VCaP (cell line): Measurements from ENCODE around the gene SNRNP27.

Source experiments
- H3K27ac ChIP-seq: fragments of 450-650 bp; 2 replicates; pipeline ENCODE4 v1.5.1; 2017
- TF ChIP-seq, protein P1 (sequence below): fragments of 450-650 bp; conservative IDR thresholded peaks from 2 replicates; pipeline ENCODE4 v1.5.1; 2017; ENCODE audit warnings: mild to moderate bottlenecking, moderate library complexity

The SNRNP27 gene

DNA sequence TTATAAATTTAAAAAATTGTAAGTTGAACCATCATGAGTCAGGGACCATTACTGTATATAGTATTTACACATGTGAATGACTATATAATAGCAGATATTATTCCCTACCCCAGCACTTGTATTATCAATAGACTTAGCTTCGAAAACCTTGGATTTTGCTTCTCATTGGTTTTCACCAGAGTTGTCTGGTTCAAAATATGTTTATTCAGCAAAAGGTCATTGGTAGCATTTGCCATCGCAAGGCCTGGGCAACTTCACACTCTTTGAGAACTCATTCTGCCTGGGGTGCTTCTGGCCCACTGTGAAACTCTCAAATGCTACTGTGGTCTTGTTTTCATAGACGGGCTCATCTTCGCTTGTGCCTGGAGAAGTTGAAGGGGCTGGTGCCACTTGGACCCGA is 41.3 kb downstream of the SNRNP27 start:
- H3K27ac ChIP-seq = no peak overlapping the region
- TF ChIP-seq, protein P1, sequence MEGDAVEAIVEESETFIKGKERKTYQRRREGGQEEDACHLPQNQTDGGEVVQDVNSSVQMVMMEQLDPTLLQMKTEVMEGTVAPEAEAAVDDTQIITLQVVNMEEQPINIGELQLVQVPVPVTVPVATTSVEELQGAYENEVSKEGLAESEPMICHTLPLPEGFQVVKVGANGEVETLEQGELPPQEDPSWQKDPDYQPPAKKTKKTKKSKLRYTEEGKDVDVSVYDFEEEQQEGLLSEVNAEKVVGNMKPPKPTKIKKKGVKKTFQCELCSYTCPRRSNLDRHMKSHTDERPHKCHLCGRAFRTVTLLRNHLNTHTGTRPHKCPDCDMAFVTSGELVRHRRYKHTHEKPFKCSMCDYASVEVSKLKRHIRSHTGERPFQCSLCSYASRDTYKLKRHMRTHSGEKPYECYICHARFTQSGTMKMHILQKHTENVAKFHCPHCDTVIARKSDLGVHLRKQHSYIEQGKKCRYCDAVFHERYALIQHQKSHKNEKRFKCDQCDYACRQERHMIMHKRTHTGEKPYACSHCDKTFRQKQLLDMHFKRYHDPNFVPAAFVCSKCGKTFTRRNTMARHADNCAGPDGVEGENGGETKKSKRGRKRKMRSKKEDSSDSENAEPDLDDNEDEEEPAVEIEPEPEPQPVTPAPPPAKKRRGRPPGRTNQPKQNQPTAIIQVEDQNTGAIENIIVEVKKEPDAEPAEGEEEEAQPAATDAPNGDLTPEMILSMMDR = no peak

- H3K27ac ChIP-seq = no peak overlapping the region
Measured at GRCh38 chr2:69936906-69937305, 43.1 kb downstream of the SNRNP27 start.

GRCh38 chr2:69937968-69938367 is 44.2 kb downstream of the SNRNP27 start:
- no peak overlapping the region for H3K27ac ChIP-seq
- TF ChIP-seq, protein P1 = no peak

More at GRCh38 chr2:69936906-69937305, 43.1 kb downstream of the SNRNP27 start:
- TF ChIP-seq, protein P1 = no peak

DNA sequence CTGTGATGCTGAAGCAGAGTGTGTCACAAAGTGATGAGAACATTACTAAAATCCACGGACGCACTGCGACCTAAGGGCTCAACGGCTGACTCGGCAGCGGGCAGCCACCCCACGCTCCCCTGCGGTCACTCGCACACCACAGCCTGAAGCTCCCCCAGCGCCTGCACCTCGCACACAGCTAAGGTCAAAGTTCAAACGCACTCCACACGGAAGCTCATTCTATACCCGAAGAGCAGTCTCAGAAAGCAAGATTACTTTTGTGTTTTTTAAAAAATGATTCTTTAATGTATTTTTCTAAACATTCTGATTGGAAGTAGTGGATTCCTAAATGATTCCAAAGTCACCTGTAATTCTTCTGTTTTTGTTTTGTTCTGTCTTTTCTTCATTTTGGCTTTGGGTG is 46.0 kb downstream of the SNRNP27 start:
- TF ChIP-seq, protein P1 = no peak
- no peak overlapping the region for H3K27ac ChIP-seq

GRCh38 chr2:69940691-69941090 is 46.9 kb downstream of the SNRNP27 start:
- TF ChIP-seq, protein P1 = no peak
- no peak overlapping the region for H3K27ac ChIP-seq

GRCh38 chr2:69943000-69943842 is 49.5 kb downstream of the SNRNP27 start:
- no peak overlapping the region for H3K27ac ChIP-seq
- TF ChIP-seq, protein P1 = no peak

DNA sequence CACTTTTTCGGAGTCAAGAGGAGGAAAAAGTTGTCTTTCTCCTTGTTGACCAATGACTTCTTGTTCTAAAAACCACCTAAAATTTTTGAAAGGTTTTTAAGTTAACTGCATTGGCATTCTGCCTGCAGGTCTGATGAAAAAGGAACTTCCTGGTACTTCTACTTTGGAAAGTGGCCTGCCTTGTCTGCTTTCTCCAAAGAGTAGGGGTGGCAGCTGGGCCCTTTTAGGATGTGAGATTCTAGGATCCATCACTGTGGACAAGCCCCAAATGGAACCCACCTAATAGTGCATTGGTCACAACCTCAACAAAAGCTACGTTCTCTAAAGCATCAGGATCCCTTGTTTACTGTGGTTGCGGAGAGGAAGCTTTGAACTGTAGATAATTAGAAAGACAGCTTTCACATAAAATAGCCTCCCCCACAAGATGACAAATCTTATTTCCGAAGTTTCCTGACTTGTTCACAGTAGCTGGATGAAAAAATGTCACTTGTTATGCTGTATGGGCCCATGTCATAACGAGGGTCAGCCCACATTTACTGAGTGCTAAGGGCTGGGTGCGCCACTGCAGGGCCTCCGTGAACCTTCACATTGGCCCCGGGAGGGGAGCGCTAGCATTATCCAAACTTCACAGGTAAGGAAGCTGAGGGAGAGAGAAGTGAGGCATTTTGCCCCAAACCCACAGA is 50.2 kb downstream of the SNRNP27 start:
- TF ChIP-seq, protein P1 = no peak
- H3K27ac ChIP-seq = no peak overlapping the region
